ENCODE data around the gene CISD3.

Gene CISD3

DNA sequence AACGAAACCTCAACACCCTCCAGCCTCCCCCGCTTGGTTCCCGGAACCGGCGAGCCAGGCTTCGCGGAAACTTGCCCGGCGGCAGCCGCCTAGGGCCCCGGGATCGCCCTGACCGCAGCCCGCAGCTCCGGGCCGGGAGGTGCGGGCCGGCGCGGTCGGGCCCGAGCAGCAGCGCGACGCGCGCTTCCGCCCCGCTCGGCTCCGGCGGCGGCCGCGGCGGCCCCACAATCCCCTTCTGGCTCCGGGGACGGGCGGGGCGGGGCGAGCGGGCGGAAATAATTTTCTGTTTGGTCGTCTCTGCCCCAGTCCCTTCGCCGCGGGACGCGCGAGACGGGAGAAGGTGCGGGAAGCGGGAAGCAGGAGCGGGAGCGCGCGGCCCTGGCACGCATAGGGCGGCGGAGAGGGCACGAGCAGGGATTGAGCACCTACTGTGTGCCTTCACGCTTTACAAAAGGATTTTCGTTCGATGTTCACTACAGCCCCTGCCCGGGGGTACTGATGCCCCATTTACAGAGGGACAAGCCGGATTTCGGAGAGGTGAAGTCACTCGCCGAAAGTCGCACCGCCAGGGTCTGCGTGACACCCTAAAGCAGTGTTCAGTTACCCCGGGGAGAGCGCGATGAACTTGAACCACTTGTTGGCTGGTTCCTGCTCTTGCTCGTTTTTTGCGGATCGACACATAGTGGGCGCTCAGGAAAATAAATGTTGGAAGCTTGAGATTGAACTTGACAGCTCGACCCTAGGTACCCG lies 27.8 kb upstream of the CISD3 start (continued):
- TF ChIP-seq, protein P1, sequence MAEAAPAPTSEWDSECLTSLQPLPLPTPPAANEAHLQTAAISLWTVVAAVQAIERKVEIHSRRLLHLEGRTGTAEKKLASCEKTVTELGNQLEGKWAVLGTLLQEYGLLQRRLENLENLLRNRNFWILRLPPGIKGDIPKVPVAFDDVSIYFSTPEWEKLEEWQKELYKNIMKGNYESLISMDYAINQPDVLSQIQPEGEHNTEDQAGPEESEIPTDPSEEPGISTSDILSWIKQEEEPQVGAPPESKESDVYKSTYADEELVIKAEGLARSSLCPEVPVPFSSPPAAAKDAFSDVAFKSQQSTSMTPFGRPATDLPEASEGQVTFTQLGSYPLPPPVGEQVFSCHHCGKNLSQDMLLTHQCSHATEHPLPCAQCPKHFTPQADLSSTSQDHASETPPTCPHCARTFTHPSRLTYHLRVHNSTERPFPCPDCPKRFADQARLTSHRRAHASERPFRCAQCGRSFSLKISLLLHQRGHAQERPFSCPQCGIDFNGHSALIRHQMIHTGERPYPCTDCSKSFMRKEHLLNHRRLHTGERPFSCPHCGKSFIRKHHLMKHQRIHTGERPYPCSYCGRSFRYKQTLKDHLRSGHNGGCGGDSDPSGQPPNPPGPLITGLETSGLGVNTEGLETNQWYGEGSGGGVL (tag by site-specific recombination; IDR thresholded peaks at IDR 0.05): peak; percentile 69
- TF ChIP-seq ZNF621 (tag by site-specific recombination; IDR thresholded peaks at IDR 0.05): no peak
- peak; percentile 78 for TF ChIP-seq ZXDB (tag by site-specific recombination; IDR thresholded peaks at IDR 0.05)
- peak; percentile 79 for TF ChIP-seq ZNF423 (tag by site-specific recombination; IDR thresholded peaks at IDR 0.05)
- TF ChIP-seq, protein P2, sequence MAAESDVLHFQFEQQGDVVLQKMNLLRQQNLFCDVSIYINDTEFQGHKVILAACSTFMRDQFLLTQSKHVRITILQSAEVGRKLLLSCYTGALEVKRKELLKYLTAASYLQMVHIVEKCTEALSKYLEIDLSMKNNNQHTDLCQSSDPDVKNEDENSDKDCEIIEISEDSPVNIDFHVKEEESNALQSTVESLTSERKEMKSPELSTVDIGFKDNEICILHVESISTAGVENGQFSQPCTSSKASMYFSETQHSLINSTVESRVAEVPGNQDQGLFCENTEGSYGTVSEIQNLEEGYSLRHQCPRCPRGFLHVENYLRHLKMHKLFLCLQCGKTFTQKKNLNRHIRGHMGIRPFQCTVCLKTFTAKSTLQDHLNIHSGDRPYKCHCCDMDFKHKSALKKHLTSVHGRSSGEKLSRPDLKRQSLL (tag by site-specific recombination; IDR thresholded peaks at IDR 0.05): no peak
- no peak; the same call in 1 of the 2 replicates for TF ChIP-seq ZNF146 (tag by site-specific recombination; IDR thresholded peaks at IDR 0.05)
- TF ChIP-seq ZSCAN23 (tag by site-specific recombination; IDR thresholded peaks at IDR 0.05): peak; percentile 88
- TF ChIP-seq ZNF555 (tag by site-specific recombination; conservative IDR thresholded peaks at IDR 0.05): no peak
- no peak for TF ChIP-seq ZNF341 (tag by site-specific recombination; IDR thresholded peaks at IDR 0.05; ENCODE audit: low read depth)
- TF ChIP-seq GLIS2 (tag by site-specific recombination; IDR thresholded peaks at IDR 0.05): 0 out of 2 replicates have a peak, but pooled peaks have one; percentile 17
- TF ChIP-seq ZNF558 (tag by site-specific recombination; IDR thresholded peaks at IDR 0.05): no peak
- TF ChIP-seq ZNF133 (tag by site-specific recombination; IDR thresholded peaks at IDR 0.05): no peak
- TF ChIP-seq ZNF830 (tag by site-specific recombination; IDR thresholded peaks at IDR 0.05; ENCODE audit: low read depth): no peak
- TF ChIP-seq ZBTB17 (tag by site-specific recombination; IDR thresholded peaks at IDR 0.05): peak; percentile 84
- 0 out of 2 replicates have a peak, but pooled peaks have one; percentile 23 for TF ChIP-seq BCL11A (tag by site-specific recombination; IDR thresholded peaks at IDR 0.05; ENCODE audit: low read depth)
- no peak for TF ChIP-seq ZNF529 (tag by site-specific recombination; IDR thresholded peaks at IDR 0.05; ENCODE audit: insufficient replicate concordance)
- no peak for TF ChIP-seq ZNF157 (tag by site-specific recombination; IDR thresholded peaks at IDR 0.05)
- TF ChIP-seq ZNF239 (tag by site-specific recombination; IDR thresholded peaks at IDR 0.05): no peak
- TF ChIP-seq WT1 (tag by site-specific recombination; IDR thresholded peaks at IDR 0.05): peak; percentile 62
- TF ChIP-seq ZNF501 (tag by site-specific recombination; IDR thresholded peaks at IDR 0.05): peak; percentile 71
- TF ChIP-seq, protein P3, sequence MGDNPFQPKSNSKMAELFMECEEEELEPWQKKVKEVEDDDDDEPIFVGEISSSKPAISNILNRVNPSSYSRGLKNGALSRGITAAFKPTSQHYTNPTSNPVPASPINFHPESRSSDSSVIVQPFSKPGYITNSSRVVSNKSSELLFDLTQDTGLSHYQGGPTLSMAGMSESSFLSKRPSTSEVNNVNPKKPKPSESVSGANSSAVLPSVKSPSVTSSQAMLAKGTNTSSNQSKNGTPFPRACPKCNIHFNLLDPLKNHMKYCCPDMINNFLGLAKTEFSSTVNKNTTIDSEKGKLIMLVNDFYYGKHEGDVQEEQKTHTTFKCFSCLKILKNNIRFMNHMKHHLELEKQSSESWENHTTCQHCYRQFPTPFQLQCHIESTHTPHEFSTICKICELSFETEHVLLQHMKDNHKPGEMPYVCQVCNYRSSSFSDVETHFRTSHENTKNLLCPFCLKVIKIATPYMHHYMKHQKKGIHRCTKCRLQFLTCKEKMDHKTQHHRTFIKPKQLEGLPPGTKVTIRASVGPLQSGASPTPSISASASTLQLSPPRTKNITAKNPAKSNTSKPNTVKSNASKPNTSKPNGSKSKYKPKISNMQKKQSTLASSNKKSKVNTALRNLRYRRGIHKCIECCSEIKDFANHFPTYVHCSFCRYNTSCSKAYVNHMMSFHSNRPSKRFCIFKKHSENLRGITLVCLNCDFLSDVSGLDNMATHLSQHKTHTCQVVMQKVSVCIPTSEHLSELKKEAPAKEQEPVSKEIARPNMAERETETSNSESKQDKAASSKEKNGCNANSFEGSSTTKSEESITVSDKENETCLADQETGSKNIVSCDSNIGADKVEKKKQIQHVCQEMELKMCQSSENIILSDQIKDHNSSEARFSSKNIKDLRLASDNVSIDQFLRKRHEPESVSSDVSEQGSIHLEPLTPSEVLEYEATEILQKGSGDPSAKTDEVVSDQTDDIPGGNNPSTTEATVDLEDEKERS (tag by site-specific recombination; IDR thresholded peaks at IDR 0.05): no peak
- peak; percentile 53; the same call in 1 of the 2 replicates for TF ChIP-seq ZNF394 (tag by site-specific recombination; IDR thresholded peaks at IDR 0.05; ENCODE audit: borderline replicate concordance)
- TF ChIP-seq ZFP69B (tag by site-specific recombination; IDR thresholded peaks at IDR 0.05): peak; percentile 75
- peak; percentile 63; the same call in 1 of the 2 replicates for TF ChIP-seq ZNF335 (tag by site-specific recombination; conservative IDR thresholded peaks at IDR 0.05)
- peak; percentile 43; the same call in 1 of the 2 replicates for TF ChIP-seq ZNF561 (tag by site-specific recombination; IDR thresholded peaks at IDR 0.05; ENCODE audit: borderline replicate concordance)
- 0 out of 2 replicates have a peak, but pooled peaks have one; percentile 7 for TF ChIP-seq ZNF366 (tag by site-specific recombination; conservative IDR thresholded peaks at IDR 0.05)
- TF ChIP-seq, protein P4, sequence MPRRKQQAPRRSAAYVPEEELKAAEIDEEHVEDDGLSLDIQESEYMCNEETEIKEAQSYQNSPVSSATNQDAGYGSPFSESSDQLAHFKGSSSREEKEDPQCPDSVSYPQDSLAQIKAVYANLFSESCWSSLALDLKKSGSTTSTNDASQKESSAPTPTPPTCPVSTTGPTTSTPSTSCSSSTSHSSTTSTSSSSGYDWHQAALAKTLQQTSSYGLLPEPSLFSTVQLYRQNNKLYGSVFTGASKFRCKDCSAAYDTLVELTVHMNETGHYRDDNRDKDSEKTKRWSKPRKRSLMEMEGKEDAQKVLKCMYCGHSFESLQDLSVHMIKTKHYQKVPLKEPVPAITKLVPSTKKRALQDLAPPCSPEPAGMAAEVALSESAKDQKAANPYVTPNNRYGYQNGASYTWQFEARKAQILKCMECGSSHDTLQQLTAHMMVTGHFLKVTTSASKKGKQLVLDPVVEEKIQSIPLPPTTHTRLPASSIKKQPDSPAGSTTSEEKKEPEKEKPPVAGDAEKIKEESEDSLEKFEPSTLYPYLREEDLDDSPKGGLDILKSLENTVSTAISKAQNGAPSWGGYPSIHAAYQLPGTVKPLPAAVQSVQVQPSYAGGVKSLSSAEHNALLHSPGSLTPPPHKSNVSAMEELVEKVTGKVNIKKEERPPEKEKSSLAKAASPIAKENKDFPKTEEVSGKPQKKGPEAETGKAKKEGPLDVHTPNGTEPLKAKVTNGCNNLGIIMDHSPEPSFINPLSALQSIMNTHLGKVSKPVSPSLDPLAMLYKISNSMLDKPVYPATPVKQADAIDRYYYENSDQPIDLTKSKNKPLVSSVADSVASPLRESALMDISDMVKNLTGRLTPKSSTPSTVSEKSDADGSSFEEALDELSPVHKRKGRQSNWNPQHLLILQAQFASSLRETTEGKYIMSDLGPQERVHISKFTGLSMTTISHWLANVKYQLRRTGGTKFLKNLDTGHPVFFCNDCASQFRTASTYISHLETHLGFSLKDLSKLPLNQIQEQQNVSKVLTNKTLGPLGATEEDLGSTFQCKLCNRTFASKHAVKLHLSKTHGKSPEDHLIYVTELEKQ (tag by site-specific recombination; IDR thresholded peaks at IDR 0.05; ENCODE audit: borderline replicate concordance): no peak
- TF ChIP-seq, protein P5, sequence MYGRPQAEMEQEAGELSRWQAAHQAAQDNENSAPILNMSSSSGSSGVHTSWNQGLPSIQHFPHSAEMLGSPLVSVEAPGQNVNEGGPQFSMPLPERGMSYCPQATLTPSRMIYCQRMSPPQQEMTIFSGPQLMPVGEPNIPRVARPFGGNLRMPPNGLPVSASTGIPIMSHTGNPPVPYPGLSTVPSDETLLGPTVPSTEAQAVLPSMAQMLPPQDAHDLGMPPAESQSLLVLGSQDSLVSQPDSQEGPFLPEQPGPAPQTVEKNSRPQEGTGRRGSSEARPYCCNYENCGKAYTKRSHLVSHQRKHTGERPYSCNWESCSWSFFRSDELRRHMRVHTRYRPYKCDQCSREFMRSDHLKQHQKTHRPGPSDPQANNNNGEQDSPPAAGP (tag by site-specific recombination; IDR thresholded peaks at IDR 0.05): peak; percentile 79
- peak; percentile 94 for TF ChIP-seq ZSCAN16 (tag by site-specific recombination; IDR thresholded peaks at IDR 0.05)

Data from HEK293 (cell line).